CD4-positive, alpha-beta T cell treated with Interferon alpha-2 for 1 hour (primary cell): ENCODE measurements around the gene HOXB6.

Experiments used
- DNase-seq, 2 donors: peaks; one replicate each; pipeline ENCODE4 v3.0.0-alpha.2; 2020 to 2022

Gene HOXB6

DNA sequence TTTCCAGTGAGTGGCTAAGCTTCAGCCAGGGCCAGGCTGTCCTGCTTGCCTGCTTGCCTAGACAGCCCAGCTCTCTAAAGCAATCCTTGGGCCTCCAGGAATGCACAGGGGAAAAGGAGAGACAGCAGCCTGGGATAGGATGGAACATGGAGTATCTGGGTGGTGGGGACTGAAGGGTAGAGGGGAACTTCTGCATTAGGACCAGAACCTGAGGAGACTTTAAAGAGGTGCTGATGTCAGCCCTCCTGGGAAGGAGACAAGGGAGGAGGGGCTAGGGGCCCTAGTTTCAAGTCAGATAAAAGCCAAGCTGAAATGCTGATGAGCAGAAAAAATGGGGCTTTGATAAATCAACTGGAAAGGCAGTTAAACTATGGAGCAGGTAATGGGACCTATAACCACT is 4.2 kb upstream of the HOXB6 start:
- DNase-seq, result no peak

DNA sequence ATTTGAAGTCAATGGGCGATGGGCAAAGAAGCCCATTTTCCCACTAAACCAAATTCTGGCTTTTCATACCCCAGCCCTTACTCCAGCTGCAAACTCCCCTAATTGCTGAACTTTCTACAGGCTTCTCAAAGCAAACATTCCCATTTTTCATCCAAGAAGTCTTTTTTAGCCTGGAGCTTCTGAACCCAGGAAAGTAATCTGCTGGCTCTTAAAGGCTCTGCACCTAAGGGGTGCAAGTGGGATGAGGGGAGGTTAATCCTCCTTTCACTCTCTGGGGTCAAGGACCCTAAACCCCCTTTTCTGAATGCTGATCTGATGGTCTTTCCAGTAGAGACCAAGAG is 3.7 kb upstream of the HOXB6 start:
- DNase-seq, result no peak

- no peak for DNase-seq
These were observed 2.3 kb upstream of the HOXB6 start for GRCh38 chr17:48606892-48607614.

GRCh38 chr17:48605991-48606891 is 1.5 kb upstream of the HOXB6 start:
- DNase-seq, result no peak

DNA sequence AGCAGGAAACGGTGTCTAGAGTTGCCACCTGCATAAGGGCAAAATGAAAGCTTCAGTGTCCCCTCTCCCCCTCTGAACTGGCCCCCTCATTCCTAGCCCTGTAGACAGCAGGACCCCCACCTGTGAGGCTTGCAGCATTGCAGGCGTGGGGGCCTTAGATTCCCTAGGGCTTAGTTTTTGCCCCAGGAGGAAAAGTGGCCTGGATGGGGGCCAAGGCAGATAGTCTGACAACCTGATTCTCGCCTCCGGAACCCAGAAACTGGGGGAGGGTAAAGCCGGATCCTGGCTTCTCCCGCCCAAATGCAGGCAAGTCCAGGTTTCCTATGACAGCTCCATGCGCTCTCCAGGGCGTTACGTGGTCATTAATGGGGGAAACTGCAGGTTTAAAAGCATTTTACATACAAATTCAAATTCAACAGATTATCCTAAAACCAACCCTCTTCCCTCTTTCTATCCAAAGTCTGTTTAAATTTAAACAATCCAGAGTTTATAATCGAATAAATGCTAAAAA is 678 bp upstream of the HOXB6 start:
- no peak for DNase-seq

- DNase-seq, result no peak
These were observed 622 bp downstream of the HOXB6 start for GRCh38 chr17:48603959-48604769.

GRCh38 chr17:48601539-48602425 is 3.0 kb downstream of the HOXB6 start:
- DNase-seq, result no peak

DNA sequence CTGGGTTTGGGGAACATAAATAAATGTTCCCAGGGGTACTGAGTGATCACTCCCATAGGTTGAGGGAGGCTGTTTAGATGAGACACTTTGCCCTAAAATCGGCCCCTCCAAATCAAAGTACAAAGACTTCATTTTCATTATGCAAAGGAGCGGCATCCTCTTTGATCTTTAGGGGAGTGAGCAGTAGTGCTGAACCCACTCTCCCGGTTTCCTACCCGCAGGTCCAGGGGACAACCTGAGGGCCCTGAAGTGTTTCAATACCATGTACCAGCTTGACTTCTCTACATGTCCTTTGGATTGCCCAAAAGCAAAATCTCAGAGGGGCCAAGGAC is 3.6 kb downstream of the HOXB6 start:
- no peak for DNase-seq

DNA sequence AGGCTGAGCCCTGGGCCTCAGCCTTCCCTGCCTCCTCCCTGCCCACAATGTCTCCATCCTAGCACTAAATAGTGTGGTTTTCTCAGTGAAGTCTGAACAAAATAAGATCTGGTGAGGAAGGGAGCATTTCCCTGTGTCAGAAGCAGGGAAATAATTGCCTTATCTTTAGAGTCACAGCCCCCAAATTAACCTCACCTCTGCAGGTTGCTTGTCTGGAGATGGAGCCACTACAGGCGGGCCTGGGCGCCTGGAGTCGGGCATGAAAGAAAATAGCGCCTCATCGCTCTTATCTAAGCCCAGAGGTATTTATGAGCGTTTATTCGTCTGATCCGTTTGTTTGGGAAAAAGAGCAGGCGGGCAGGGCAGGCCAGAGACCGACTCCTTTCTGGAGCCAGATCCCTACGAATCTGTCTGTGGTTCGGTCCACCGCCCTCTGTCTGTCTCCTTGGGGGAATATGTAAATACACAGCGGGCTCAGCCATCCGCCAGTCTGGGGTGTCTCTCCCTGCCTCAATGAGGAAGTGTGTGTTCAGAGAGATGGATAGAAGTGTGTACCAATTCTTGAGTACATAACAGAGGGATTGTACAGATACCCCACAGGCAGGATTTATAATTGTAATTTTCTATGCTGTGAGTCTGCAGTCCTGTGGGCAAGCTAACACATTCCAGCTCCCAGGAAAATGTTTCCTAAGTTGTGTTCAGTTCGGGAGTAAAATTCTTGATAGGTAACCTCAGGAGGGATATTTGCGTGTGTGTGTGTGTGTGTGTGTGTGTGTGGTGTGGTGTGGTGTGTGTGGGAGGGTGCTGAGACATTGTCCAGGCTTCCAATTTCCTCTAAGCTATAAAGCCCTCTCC is 4.3 kb downstream of the HOXB6 start:
- no peak for DNase-seq

DNA sequence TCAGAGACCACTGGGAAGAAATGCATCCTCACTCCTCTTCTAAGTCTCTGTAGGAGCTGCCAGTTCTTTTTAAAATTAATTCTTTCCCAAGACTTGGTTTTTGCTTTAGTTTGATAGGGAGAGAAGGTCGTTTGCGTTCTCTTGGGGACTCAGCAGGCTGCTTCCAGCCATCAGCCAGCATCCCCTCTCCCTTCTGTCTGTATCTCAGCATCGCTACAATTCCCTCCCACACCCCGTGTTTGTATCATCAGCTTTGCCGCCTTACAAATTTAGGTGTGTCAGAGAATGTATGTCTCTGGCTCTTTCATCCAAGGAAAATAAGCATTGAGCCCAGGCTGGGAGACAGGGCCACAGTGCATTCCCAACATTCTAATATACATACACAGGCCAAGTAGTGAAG is 5.4 kb downstream of the HOXB6 start:
- no peak for DNase-seq

- no peak for DNase-seq
These were observed 6.0 kb downstream of the HOXB6 start for GRCh38 chr17:48598736-48599135.

DNA sequence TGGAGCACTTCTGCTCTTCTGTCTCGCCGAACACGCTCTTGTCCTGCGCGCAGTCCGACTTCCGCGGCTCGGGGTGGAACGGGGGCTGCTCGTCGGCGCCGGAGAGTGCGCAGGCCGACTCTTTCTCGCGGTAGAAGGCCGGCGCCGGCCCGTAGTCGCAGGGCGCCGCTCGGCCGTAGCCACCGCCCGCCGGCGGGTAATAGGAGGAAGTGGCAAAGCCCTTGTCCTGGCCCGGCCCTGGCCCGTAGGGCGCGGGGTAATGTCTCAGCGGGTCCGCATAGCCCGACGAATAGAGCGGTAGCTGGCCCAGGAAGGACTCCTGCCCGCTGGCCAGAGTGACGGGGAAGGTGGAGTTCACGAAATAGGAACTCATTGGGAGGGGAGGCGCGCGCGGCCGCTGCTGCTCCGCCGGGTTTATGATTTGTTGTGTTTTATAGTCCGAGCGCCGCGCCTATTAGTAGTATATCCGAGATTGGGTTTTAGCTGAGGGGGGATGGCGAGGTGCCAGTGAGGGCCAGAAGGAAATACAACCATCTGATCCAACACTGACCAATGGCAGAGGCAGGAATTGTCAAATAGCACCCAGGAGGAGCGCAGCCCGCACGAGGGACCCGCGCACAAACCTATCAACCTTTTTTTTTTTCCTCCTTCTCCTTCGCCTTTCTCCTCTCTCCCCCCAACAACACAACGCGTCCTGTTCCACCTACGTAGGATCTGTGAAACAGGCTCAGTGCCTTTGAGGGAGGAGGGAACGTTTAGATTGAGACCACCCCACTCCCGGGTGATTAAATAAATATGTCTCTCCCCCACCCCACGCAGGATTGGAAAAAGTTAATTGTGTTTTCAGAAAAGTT is 6.8 kb downstream of the HOXB6 start:
- peak; percentile 27 to 53 for DNase-seq

DNA sequence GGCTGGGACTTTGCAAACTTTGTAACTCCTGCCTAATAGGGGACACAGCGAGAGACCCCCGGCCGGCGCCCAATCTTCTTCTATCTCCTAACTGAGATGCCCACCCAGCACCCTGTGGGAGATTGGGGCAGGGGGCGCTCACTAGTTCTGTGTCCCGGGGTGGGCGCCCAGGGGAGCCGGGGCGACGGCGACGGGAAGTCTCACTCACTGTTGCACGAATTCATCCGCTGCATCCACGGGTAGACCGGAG is 7.3 kb downstream of the HOXB6 start:
- no peak for DNase-seq

DNA sequence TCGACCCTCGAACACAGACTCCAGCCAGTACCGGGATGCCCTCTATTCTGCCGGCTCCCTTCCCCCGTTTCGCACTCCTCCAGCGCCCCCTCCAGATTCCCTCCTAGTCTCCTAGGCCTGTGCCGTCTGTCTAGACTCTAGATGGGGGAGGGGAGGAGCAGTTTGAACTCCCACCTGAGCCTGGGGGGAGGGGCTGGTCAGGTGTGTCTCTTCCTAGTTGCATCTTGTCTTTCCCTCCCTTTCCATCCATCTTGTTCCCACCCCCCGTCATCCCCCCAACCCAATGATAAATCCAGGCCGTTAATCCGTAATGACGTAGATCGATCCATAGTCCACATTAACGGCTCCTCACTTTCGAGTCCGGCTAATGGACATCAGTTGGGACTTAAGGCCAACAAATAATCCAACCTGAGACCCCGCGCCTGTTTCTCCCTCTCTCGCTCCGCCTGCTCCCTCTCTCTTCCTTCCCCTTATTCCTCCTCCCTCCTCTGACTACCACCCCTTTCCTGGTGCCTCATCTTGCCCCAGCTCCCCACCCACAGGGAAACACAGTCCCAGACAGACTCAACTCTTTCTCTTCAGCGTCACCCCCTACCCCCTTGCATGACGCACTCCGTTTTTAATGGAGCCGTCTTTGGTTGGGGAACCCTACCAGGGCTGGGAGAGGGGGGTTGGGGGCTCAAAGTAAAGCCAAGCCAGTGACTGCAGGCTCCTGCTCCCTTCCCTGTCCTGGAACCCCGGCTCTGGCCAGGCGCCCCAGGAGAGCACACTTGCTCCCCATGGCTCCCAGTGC is 7.9 kb downstream of the HOXB6 start:
- no peak for DNase-seq

DNA sequence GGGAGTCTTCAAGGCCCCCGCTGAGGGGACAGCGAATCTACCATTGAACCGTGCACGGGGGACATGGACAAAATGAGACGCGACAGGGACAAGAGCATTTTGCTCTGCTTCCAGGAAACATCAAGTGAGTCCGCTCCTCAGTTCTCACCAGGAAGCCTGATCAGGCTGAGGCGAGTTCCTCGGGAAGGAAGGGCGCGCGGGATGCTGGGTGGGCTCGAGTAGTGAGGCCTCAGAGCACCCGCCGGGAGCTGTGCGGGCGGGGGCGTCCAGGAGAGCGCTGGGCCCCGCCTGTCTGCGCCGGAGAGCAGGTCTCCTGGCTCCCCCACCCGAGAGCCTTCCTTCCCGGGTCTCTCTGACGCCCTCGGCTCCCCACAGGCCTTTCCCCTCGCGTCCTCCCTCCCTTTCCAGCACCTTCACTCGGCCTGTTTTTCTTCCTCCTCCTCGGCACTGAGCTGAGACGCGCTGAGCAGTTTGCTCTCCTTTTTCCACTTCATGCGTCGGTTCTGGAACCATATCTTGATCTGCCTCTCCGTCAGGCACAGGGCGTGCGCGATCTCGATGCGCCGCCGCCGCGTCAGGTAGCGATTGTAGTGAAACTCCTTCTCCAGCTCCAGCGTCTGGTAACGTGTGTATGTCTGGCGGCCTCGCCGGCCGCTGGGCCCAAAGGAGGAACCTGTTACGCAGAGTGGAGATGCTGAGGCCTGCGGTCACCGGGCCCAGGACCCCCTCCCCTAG is 8.6 kb downstream of the HOXB6 start:
- DNase-seq, result peak in 1 of 2 donors; percentile 35

GRCh38 chr17:48595278-48595999 is 9.3 kb downstream of the HOXB6 start:
- DNase-seq, result no peak

GRCh38 chr17:48594538-48595277 is 10.1 kb downstream of the HOXB6 start:
- DNase-seq, result no peak
